K562 (cell line): Measurements from ENCODE around the gene TERB1.
A peak's percentile ranks its signal among the peaks of the same experiment; 100 is the strongest.

Source experiments
- BMI1 ChIP-seq: fragments of 150-350 bp; IDR thresholded peaks from 2 replicates; pipeline ENCODE4 v1.6.1; 2014; ENCODE audit warnings: low read length
- EP300 ChIP-seq: IDR thresholded peaks from 2 replicates; pipeline ENCODE4 v1.6.1; 2012; ENCODE audit warnings: low read length, improper control_type of control experiment
- EZH2 ChIP-seq: IDR thresholded peaks from 2 replicates; pipeline ENCODE4 v1.6.1; 2012; ENCODE audit warnings: low read depth, mild to moderate bottlenecking, inconsistent platforms, low read length, borderline replicate concordance
- MCM7 ChIP-seq, 2 experiments: fragments of 450-650 bp; IDR thresholded peaks; 2 replicates each; pipeline ENCODE4 v1.6.1; 2016 to 2018
- POLR2A ChIP-seq: fragments of 450-650 bp; conservative IDR thresholded peaks from 2 replicates; pipeline ENCODE4 v1.6.1; 2016
- ZC3H11A ChIP-seq: IDR thresholded peaks from 2 replicates; pipeline ENCODE4 v1.6.1; 2012; ENCODE audit warnings: low read depth, low read length, improper control_type of control experiment
- TF ChIP-seq, protein P1 (sequence below), 2 experiments: IDR thresholded peaks; 2 replicates each; pipeline ENCODE4 v1.6.1; 2011; ENCODE audit warnings: borderline replicate concordance in 1 of 2, control low read depth in 1 of 2, low read depth in 1 of 2, low read length in 1 of 2, mild to moderate bottlenecking in 1 of 2, mixed read lengths in 1 of 2, moderate library complexity in 1 of 2; ENCODE audit not compliant: insufficient read depth in 1 of 2, insufficient read length in 1 of 2, poor library complexity in 1 of 2, severe bottlenecking in 1 of 2; ENCODE audit errors: extremely low read depth in 1 of 2
- TF ChIP-seq, protein P2 (sequence below): fragments of 150-350 bp; IDR thresholded peaks from 2 replicates; pipeline ENCODE4 v1.6.1; 2014; ENCODE audit warnings: low read depth, mild to moderate bottlenecking, low read length, borderline replicate concordance
- TF ChIP-seq, protein P3 (sequence below), 2 experiments: fragments of 450-650 bp; formaldehyde crosslinking in 1 of 2; IDR thresholded peaks; 2 replicates each; pipeline versions ENCODE4 v1.4.0 to v1.6.1; 2014 to 2020; ENCODE audit warnings: mild to moderate bottlenecking in 2 of 2, borderline replicate concordance in 1 of 2, low read depth in 1 of 2
- TF ChIP-seq, protein P4 (sequence below), 3 experiments: IDR thresholded peaks in 2 of 3; conservative IDR thresholded peaks in 1 of 3; 2 replicates each; pipeline ENCODE4 v1.5.1; 2011 to 2012; ENCODE audit warnings: low read length in 3 of 3, mild to moderate bottlenecking in 3 of 3, control low read depth in 2 of 3, improper control_type of control experiment in 1 of 3, inconsistent platforms in 1 of 3, low read depth in 1 of 3, mixed read lengths in 1 of 3, moderate library complexity in 1 of 3; ENCODE audit not compliant: insufficient read depth in 2 of 3
- TF ChIP-seq, protein P5 (sequence below): fragments of 450-650 bp; IDR thresholded peaks from 2 replicates; pipeline ENCODE4 v1.6.1; 2016; ENCODE audit warnings: antibody characterized with exemption
- TF ChIP-seq, protein P6 (sequence below): sonication (generic); formaldehyde crosslinking; IDR thresholded peaks from 2 replicates; pipeline ENCODE4 v1.8.1; 2022; ENCODE audit warnings: missing genetic modification reagents

DNA sequence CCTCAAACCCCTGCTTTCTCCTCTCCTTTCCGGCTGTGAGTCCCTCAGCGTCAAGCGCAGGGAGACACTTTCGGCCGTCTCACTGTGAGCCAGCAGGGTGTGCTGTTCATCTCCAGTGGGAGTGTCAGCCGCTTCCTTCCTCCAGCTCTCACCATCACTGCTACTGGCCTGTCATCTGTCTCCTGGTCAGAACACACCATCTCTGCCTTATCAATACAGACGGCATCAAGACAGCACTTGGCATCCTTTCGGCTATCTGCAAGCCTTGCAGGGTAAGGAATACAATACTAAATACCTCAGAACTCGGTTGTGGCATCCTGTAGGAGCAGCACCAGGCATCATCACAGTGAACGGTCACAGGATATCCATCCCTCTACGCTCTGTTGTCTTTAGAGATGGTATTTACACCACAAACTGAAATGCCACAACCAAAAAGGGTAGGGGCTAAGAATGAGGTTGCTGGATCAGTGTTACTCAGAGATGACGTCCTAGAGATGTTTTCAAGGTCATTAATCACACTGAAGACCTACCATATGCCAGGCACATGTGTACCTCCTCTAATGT lies 84.2 kb downstream of the TERB1 start:
- TF ChIP-seq, protein P1, sequence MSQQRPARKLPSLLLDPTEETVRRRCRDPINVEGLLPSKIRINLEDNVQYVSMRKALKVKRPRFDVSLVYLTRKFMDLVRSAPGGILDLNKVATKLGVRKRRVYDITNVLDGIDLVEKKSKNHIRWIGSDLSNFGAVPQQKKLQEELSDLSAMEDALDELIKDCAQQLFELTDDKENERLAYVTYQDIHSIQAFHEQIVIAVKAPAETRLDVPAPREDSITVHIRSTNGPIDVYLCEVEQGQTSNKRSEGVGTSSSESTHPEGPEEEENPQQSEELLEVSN (IDR thresholded peaks at IDR 0.05; ENCODE audit: borderline replicate concordance in 1 of 2, extremely low read depth in 1 of 2, insufficient read depth in 1 of 2, insufficient read length in 1 of 2, low read depth in 1 of 2, low read length in 1 of 2, poor library complexity in 1 of 2, severe bottlenecking in 1 of 2) = no peak
- TF ChIP-seq ZC3H11A (no peak), POLR2A (peak; percentile 61), MCM7 (IDR thresholded peaks at IDR 0.05) (no peak), BMI1 (no peak), EP300 (no peak), EZH2 (no peak)
- TF ChIP-seq, protein P2, sequence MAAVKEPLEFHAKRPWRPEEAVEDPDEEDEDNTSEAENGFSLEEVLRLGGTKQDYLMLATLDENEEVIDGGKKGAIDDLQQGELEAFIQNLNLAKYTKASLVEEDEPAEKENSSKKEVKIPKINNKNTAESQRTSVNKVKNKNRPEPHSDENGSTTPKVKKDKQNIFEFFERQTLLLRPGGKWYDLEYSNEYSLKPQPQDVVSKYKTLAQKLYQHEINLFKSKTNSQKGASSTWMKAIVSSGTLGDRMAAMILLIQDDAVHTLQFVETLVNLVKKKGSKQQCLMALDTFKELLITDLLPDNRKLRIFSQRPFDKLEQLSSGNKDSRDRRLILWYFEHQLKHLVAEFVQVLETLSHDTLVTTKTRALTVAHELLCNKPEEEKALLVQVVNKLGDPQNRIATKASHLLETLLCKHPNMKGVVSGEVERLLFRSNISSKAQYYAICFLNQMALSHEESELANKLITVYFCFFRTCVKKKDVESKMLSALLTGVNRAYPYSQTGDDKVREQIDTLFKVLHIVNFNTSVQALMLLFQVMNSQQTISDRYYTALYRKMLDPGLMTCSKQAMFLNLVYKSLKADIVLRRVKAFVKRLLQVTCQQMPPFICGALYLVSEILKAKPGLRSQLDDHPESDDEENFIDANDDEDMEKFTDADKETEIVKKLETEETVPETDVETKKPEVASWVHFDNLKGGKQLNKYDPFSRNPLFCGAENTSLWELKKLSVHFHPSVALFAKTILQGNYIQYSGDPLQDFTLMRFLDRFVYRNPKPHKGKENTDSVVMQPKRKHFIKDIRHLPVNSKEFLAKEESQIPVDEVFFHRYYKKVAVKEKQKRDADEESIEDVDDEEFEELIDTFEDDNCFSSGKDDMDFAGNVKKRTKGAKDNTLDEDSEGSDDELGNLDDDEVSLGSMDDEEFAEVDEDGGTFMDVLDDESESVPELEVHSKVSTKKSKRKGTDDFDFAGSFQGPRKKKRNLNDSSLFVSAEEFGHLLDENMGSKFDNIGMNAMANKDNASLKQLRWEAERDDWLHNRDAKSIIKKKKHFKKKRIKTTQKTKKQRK = no peak
- TF ChIP-seq, protein P3, sequence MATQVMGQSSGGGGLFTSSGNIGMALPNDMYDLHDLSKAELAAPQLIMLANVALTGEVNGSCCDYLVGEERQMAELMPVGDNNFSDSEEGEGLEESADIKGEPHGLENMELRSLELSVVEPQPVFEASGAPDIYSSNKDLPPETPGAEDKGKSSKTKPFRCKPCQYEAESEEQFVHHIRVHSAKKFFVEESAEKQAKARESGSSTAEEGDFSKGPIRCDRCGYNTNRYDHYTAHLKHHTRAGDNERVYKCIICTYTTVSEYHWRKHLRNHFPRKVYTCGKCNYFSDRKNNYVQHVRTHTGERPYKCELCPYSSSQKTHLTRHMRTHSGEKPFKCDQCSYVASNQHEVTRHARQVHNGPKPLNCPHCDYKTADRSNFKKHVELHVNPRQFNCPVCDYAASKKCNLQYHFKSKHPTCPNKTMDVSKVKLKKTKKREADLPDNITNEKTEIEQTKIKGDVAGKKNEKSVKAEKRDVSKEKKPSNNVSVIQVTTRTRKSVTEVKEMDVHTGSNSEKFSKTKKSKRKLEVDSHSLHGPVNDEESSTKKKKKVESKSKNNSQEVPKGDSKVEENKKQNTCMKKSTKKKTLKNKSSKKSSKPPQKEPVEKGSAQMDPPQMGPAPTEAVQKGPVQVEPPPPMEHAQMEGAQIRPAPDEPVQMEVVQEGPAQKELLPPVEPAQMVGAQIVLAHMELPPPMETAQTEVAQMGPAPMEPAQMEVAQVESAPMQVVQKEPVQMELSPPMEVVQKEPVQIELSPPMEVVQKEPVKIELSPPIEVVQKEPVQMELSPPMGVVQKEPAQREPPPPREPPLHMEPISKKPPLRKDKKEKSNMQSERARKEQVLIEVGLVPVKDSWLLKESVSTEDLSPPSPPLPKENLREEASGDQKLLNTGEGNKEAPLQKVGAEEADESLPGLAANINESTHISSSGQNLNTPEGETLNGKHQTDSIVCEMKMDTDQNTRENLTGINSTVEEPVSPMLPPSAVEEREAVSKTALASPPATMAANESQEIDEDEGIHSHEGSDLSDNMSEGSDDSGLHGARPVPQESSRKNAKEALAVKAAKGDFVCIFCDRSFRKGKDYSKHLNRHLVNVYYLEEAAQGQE (IDR thresholded peaks at IDR 0.05; ENCODE audit: borderline replicate concordance) = peak; percentile 33; the same call in 1 of the 2 replicates
- TF ChIP-seq, protein P3 (CRISPR knock-in tag; IDR thresholded peaks at IDR 0.05; ENCODE audit: low read depth) = no peak
- TF ChIP-seq, protein P4, sequence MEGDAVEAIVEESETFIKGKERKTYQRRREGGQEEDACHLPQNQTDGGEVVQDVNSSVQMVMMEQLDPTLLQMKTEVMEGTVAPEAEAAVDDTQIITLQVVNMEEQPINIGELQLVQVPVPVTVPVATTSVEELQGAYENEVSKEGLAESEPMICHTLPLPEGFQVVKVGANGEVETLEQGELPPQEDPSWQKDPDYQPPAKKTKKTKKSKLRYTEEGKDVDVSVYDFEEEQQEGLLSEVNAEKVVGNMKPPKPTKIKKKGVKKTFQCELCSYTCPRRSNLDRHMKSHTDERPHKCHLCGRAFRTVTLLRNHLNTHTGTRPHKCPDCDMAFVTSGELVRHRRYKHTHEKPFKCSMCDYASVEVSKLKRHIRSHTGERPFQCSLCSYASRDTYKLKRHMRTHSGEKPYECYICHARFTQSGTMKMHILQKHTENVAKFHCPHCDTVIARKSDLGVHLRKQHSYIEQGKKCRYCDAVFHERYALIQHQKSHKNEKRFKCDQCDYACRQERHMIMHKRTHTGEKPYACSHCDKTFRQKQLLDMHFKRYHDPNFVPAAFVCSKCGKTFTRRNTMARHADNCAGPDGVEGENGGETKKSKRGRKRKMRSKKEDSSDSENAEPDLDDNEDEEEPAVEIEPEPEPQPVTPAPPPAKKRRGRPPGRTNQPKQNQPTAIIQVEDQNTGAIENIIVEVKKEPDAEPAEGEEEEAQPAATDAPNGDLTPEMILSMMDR (IDR thresholded peaks at IDR 0.05 in 2 of 3, conservative IDR thresholded peaks at IDR 0.05 in 1 of 3; ENCODE audit: insufficient read depth in 2 of 3, low read depth in 1 of 3, low read length in 3 of 3) = peak; percentile 79 to 88 (median 81)
- TF ChIP-seq, protein P5, sequence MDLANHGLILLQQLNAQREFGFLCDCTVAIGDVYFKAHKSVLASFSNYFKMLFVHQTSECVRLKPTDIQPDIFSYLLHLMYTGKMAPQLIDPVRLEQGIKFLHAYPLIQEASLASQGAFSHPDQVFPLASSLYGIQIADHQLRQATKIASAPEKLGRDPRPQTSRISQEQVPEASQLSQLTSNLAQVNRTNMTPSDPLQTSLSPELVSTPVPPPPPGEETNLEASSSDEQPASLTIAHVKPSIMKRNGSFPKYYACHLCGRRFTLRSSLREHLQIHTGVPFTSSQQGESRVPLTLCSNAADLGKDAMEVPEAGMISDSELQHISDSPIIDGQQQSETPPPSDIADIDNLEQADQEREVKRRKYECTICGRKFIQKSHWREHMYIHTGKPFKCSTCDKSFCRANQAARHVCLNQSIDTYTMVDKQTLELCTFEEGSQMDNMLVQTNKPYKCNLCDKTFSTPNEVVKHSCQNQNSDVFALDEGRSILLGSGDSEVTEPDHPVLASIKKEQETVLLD = no peak
- TF ChIP-seq, protein P6, sequence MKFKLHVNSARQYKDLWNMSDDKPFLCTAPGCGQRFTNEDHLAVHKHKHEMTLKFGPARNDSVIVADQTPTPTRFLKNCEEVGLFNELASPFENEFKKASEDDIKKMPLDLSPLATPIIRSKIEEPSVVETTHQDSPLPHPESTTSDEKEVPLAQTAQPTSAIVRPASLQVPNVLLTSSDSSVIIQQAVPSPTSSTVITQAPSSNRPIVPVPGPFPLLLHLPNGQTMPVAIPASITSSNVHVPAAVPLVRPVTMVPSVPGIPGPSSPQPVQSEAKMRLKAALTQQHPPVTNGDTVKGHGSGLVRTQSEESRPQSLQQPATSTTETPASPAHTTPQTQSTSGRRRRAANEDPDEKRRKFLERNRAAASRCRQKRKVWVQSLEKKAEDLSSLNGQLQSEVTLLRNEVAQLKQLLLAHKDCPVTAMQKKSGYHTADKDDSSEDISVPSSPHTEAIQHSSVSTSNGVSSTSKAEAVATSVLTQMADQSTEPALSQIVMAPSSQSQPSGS (CRISPR knock-in tag) = no peak
